Measurements from ENCODE around the gene NEUROD1.

DNA sequence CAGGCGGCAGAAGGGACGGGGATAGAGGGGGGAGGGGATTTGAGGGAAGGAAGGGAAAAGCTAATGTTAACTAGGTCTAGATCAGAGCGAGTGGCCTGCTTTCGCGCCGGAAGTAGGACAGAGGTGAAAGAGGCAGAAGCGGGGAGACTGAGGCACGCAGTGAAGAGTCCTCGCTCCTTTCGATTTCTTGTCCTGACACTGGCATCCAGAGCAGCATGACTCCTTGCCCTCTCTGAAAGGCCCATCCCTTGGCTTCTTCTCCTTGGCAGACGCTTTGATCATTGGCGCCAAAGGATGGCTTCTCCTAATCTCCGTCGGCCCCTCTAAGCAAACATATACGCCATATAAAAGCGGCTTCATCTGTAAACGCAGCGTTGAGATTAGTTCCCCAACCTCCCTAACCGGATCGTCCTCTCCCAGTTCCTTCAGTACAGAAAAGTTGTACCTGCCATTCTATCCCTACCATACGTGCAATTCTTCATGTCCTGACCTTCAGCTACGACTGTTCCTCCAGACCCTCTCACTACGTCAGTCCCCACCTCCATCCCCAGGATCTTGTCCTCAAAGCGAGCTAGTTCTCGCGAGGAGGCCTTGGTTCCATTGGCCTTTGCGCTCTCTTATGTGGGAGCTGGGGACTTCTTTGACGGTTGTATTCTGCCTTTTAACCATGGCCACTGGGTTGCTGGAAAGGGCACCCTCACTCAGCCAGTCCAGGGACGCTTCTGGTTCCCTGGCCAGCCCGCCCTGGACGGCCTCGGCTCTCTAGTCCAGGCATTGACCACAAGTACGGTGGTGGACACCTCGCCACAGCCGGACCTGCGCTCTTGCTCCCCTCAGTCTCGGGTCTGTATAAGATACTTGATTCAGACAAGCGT, 857 bp upstream of the NEUROD1 start:
- no peak for TF ChIP-seq POLR2A (IDR thresholded peaks at IDR 0.05)
- TF ChIP-seq, protein P1, sequence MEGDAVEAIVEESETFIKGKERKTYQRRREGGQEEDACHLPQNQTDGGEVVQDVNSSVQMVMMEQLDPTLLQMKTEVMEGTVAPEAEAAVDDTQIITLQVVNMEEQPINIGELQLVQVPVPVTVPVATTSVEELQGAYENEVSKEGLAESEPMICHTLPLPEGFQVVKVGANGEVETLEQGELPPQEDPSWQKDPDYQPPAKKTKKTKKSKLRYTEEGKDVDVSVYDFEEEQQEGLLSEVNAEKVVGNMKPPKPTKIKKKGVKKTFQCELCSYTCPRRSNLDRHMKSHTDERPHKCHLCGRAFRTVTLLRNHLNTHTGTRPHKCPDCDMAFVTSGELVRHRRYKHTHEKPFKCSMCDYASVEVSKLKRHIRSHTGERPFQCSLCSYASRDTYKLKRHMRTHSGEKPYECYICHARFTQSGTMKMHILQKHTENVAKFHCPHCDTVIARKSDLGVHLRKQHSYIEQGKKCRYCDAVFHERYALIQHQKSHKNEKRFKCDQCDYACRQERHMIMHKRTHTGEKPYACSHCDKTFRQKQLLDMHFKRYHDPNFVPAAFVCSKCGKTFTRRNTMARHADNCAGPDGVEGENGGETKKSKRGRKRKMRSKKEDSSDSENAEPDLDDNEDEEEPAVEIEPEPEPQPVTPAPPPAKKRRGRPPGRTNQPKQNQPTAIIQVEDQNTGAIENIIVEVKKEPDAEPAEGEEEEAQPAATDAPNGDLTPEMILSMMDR (IDR thresholded peaks at IDR 0.05): no peak

Measured in heart left ventricle (tissue), 13 donors.